ENCODE measurements around the gene HILPDA.

DNA sequence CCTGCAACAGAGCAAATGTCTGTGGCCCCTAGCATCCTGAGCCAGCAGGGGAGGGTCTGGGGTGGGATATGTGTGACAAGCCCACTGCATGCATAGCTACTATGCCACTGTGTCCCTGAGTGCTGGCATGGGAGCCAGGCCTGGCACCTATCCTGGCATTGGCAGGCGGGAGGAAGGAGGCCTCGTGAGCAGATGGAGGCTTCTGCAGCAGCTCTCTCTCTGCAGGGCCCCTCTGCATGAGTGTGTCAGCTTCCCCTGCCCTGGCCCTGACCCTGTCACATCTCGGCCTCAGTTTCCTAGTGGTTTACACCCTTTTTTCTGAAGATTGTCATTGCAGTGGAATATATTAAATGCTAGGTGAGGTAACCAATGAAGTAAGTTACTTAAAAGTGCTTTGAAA is 32.8 kb upstream of the HILPDA start:
- TF ChIP-seq, protein P1, sequence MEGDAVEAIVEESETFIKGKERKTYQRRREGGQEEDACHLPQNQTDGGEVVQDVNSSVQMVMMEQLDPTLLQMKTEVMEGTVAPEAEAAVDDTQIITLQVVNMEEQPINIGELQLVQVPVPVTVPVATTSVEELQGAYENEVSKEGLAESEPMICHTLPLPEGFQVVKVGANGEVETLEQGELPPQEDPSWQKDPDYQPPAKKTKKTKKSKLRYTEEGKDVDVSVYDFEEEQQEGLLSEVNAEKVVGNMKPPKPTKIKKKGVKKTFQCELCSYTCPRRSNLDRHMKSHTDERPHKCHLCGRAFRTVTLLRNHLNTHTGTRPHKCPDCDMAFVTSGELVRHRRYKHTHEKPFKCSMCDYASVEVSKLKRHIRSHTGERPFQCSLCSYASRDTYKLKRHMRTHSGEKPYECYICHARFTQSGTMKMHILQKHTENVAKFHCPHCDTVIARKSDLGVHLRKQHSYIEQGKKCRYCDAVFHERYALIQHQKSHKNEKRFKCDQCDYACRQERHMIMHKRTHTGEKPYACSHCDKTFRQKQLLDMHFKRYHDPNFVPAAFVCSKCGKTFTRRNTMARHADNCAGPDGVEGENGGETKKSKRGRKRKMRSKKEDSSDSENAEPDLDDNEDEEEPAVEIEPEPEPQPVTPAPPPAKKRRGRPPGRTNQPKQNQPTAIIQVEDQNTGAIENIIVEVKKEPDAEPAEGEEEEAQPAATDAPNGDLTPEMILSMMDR (conservative IDR thresholded peaks at IDR 0.05; ENCODE audit: low read length) = no peak
- no peak for TF ChIP-seq EZH2phosphoT487 (IDR thresholded peaks at IDR 0.05; ENCODE audit: borderline replicate concordance)

Measured in Loucy (cell line).